A549 (cell line): Measurements from ENCODE around the gene STEAP1B.

Source experiments
- ATOH8 ChIP-seq: fragments of 250-450 bp; sonication (Bioruptor Pico); IDR thresholded peaks from 2 replicates; pipeline ENCODE4 v1.5.0; 2020; ENCODE audit warnings: low read depth, mild to moderate bottlenecking, moderate library complexity
- CHD2 ChIP-seq: fragments of 150-350 bp; IDR thresholded peaks from 2 replicates; pipeline ENCODE4 v1.6.1; 2014; ENCODE audit warnings: low read length; ENCODE audit not compliant: partially characterized antibody
- CTCF ChIP-seq: fragments of >200 bp; sonication (Bioruptor Twin); formaldehyde crosslinking; IDR thresholded peaks from 3 replicates; pipeline ENCODE4 v1.5.1; 2016
- EHMT2 ChIP-seq: fragments of 200-600 bp; sonication (generic); IDR thresholded peaks from 2 replicates; pipeline ENCODE4 v1.6.1; 2016; ENCODE audit warnings: antibody characterized with exemption, low read depth, mild to moderate bottlenecking, moderate library complexity
- EP300 ChIP-seq, 2 experiments: fragments of >200 bp; sonication (Bioruptor Twin); formaldehyde crosslinking; IDR thresholded peaks; 2 replicates in 1 of 2; 3 replicates in 1 of 2; pipeline ENCODE4 v1.6.1; 2016 to 2017
- HMGXB4 ChIP-seq: fragments of 250-450 bp; sonication (Bioruptor Pico); IDR thresholded peaks from 2 replicates; pipeline ENCODE4 v1.5.0; 2021; ENCODE audit warnings: mild to moderate bottlenecking, moderate library complexity, borderline replicate concordance
- JUN ChIP-seq, 2 experiments: fragments of >200 bp; sonication (Bioruptor Twin); formaldehyde crosslinking; IDR thresholded peaks; 2 replicates in 1 of 2; 3 replicates in 1 of 2; pipeline ENCODE4 v1.6.1; 2016 to 2017
- KDM1A ChIP-seq: fragments of 200-600 bp; sonication (generic); IDR thresholded peaks from 2 replicates; pipeline ENCODE4 v1.6.1; 2016; ENCODE audit warnings: low read depth, mild to moderate bottlenecking
- REST ChIP-seq: fragments of 200-600 bp; sonication (generic); IDR thresholded peaks from 2 replicates; pipeline ENCODE4 v1.6.1; 2016; ENCODE audit warnings: antibody characterized with exemption, mild to moderate bottlenecking, moderate library complexity
- RFX5 ChIP-seq: fragments of 450-650 bp; IDR thresholded peaks from 2 replicates; pipeline ENCODE4 v1.7.1; 2014; ENCODE audit warnings: antibody characterized with exemption, mild to moderate bottlenecking, moderate library complexity
- RNF2 ChIP-seq: fragments of 200-600 bp; sonication (generic); IDR thresholded peaks from 2 replicates; pipeline ENCODE4 v1.6.1; 2016; ENCODE audit warnings: low read depth, mild to moderate bottlenecking, antibody characterized with exemption, moderate library complexity, borderline replicate concordance
- TFCP2L1 ChIP-seq: fragments of 250-450 bp; sonication (Bioruptor Pico); IDR thresholded peaks from 2 replicates; pipeline ENCODE4 v1.5.0; 2021; ENCODE audit warnings: mild to moderate bottlenecking
- ZFP36 ChIP-seq: fragments of 450-650 bp; IDR thresholded peaks from 2 replicates; pipeline ENCODE4 v1.6.1; 2014; ENCODE audit warnings: borderline replicate concordance; ENCODE audit not compliant: partially characterized antibody

- no peak for TF ChIP-seq CTCF
- TF ChIP-seq CHD2 = no peak
- no peak for TF ChIP-seq REST
- no peak for TF ChIP-seq EP300 (IDR thresholded peaks at IDR 0.05)
- TF ChIP-seq RFX5 = no peak
- TF ChIP-seq KDM1A = no peak
- TF ChIP-seq ATOH8 (CRISPR knock-in tag) = no peak
- no peak for TF ChIP-seq JUN (IDR thresholded peaks at IDR 0.05)
- TF ChIP-seq RNF2 = no peak
- no peak for TF ChIP-seq ZFP36
- TF ChIP-seq TFCP2L1 (CRISPR knock-in tag) = no peak
- no peak for TF ChIP-seq HMGXB4 (CRISPR knock-in tag)
- TF ChIP-seq EHMT2 = no peak
Measured at GRCh38 chr7:22468609-22469008, 31.4 kb downstream of the STEAP1B start.
